GM12872 (cell line): ENCODE measurements around the gene ARHGAP45.

Source experiments
- CTCF ChIP-seq: IDR thresholded peaks from 3 replicates; pipeline ENCODE4 v1.5.1; 2011; ENCODE audit warnings: low read depth, mild to moderate bottlenecking, low read length, moderate library complexity; ENCODE audit not compliant: insufficient read depth

ARHGAP45 gene

GRCh38 chr19:1073063-1073955, 6.3 kb downstream of the ARHGAP45 start:
- TF ChIP-seq CTCF, result no peak

- TF ChIP-seq CTCF, result no peak
These were observed 7.1 kb downstream of the ARHGAP45 start for GRCh38 chr19:1073956-1074517.

- no peak for TF ChIP-seq CTCF
These were observed 7.7 kb downstream of the ARHGAP45 start for GRCh38 chr19:1074544-1075283.

GRCh38 chr19:1076046-1076386, 9.0 kb downstream of the ARHGAP45 start:
- TF ChIP-seq CTCF, result no peak

GRCh38 chr19:1076951-1077350, 10.0 kb downstream of the ARHGAP45 start:
- no peak for TF ChIP-seq CTCF

GRCh38 chr19:1079566-1080111, 12.7 kb downstream of the ARHGAP45 start:
- TF ChIP-seq CTCF, result no peak
